CD4-positive, alpha-beta memory T cell (primary cell): Measurements from ENCODE around the gene PROZ. TPM values are rescaled to one million over a fixed set of nuclear protein-coding genes. Genes with fewer than 3 reads are reported as not detected.

Source experiments
- CTCF ChIA-PET: fragments of 350-600 bp; sonication (Branson Sonifier 250); formaldehyde crosslinking; loops from one replicate; lab custom pipeline; 2021; ENCODE audit warnings: inconsistent platforms; ENCODE audit not compliant: partially characterized antibody; lab: Charles Lee
- POLR2A ChIA-PET: fragments of 350-600 bp; sonication (Branson Sonifier 250); formaldehyde crosslinking; loops from one replicate; lab custom pipeline; 2021; ENCODE audit not compliant: partially characterized antibody; lab: Charles Lee
- DNase-seq, 5 donors: peaks; one replicate each; pipeline versions ENCODE4 v3.0.0 to v3.0.0-alpha.2; 2020 to 2022; ENCODE audit warnings: mixed read lengths in 1 of 5
- H3K27ac ChIP-seq: one replicate; pipeline ENCODE4 v1.7.0; 2013; ENCODE audit warnings: low read depth, low read length
- H3K27me3 ChIP-seq: 2 replicates; pipeline ENCODE4 v1.7.0; 2013; ENCODE audit warnings: mild to moderate bottlenecking, low read length, moderate library complexity; ENCODE audit not compliant: insufficient read depth
- H3K36me3 ChIP-seq: 2 replicates; pipeline ENCODE4 v1.7.0; 2013; ENCODE audit warnings: mild to moderate bottlenecking, low read length, moderate library complexity; ENCODE audit not compliant: insufficient read depth
- H3K4me1 ChIP-seq: 2 replicates; pipeline ENCODE4 v1.7.0; 2013; ENCODE audit warnings: mild to moderate bottlenecking, low read length, moderate library complexity; ENCODE audit not compliant: insufficient read depth
- H3K4me3 ChIP-seq, 2 donors: one replicate each; pipeline ENCODE4 v1.7.0; 2013; ENCODE audit warnings: low read length in 2 of 2, mild to moderate bottlenecking in 1 of 2
- H3K9me3 ChIP-seq, 2 donors: one replicate each; pipeline ENCODE4 v1.7.0; 2013; ENCODE audit warnings: low read length in 2 of 2, control low read depth in 1 of 2; ENCODE audit not compliant: control insufficient read depth in 1 of 2
- H3K27ac Mint-ChIP-seq, 7 donors: one replicate each; pipeline ENCODE4 v1.8.0; 2020 to 2021; ENCODE audit warnings: mixed read lengths in 7 of 7, mild to moderate bottlenecking in 6 of 7, inconsistent platforms in 3 of 7, moderate library complexity in 3 of 7
- H3K27me3 Mint-ChIP-seq, 2 donors: one replicate each; pipeline ENCODE4 v1.8.0; 2020 to 2021; ENCODE audit warnings: mixed read lengths in 2 of 2
- H3K36me3 Mint-ChIP-seq, 2 donors: one replicate each; pipeline ENCODE4 v1.8.0; 2020 to 2021; ENCODE audit warnings: mixed read lengths in 2 of 2, inconsistent platforms in 1 of 2, mild to moderate bottlenecking in 1 of 2
- H3K4me1 Mint-ChIP-seq, 4 donors: one replicate each; pipeline ENCODE4 v1.8.0; 2020 to 2021; ENCODE audit warnings: mixed read lengths in 4 of 4, mild to moderate bottlenecking in 1 of 4
- H3K4me3 Mint-ChIP-seq, 8 donors: one replicate each; pipeline ENCODE4 v1.8.0; 2020 to 2021; ENCODE audit warnings: mixed read lengths in 8 of 8, mild to moderate bottlenecking in 7 of 8, moderate library complexity in 6 of 8, inconsistent platforms in 3 of 8
- H3K9me3 Mint-ChIP-seq, 8 donors: one replicate each; pipeline ENCODE4 v1.8.0; 2020 to 2021; ENCODE audit warnings: mixed read lengths in 8 of 8, mild to moderate bottlenecking in 5 of 8, inconsistent platforms in 3 of 8, moderate library complexity in 1 of 8
- intact Hi-C: fragments of 100-400 bp; cut with micrococcal nuclease; formaldehyde crosslinking; loops from one replicate; pipeline ENCODE4 v1.15.1; 2023
- polyA plus RNA-seq, 2 donors: library from polyadenylated mRNA; unstranded; fragments of 300-500 nt; fragmentation: Illumina TruSeq; gene quantifications; one replicate each; pipeline ENCODE4 v1.2.3, GENCODE V29; 2021
- total RNA-seq, 2 experiments: library from RNA; stranded (reverse); gene quantifications; one replicate each; pipeline ENCODE4 v1.2.3, GENCODE V29; 2021

PROZ gene
- total and polyA plus RNA-seq, 4 experiments from 2014 or later = 0.32 TPM; not detected in 3

GRCh38 chr13:113203507-113204377, 45.3 kb downstream of the PROZ start:
- DNase-seq = no peak
- intact Hi-C loops = no loop called here
- H3K27ac Mint-ChIP-seq = peak overlapping the region in 5 of 7 donors; percentile 35 to 85 (median 63)
- Histone ChIP-seq H3K4me1 (peaks cover 59% of the 10 kb centered on the region), H3K36me3 (peaks cover 23% of the 10 kb centered on the region), H3K9me3 (no peaks in the 10 kb centered on the region), H3K4me3 (no peak overlapping the region), H3K27ac (no peak overlapping the region), H3K27me3 (no peaks in the 10 kb centered on the region)
- ChIA-PET CTCF (no interaction called here), POLR2A (no interaction called here)
- H3K9me3 Mint-ChIP-seq = no peaks in the 10 kb centered on the region
- H3K4me1 Mint-ChIP-seq = peaks cover 44 to 66% (median 57%) of the 10 kb centered on the region in 4 donors
- H3K36me3 Mint-ChIP-seq = peaks cover 23 to 50% of the 10 kb centered on the region in 2 donors
- no peaks in the 10 kb centered on the region for H3K27me3 Mint-ChIP-seq
- H3K4me3 Mint-ChIP-seq = peak overlapping the region in 1 of 8 donors; percentile 18

- peaks cover 23 to 44% of the 10 kb centered on the region in 2 donors for H3K36me3 Mint-ChIP-seq
- no peak for DNase-seq
- POLR2A ChIA-PET = no interaction called here
- CTCF ChIA-PET = no interaction called here
- H3K4me3 ChIP-seq = no peak overlapping the region
- H3K36me3 ChIP-seq = peaks cover 17% of the 10 kb centered on the region
- H3K27ac Mint-ChIP-seq = no peak overlapping the region
- no peak overlapping the region for H3K27ac ChIP-seq
- H3K9me3 ChIP-seq = no peaks in the 10 kb centered on the region
- H3K4me3 Mint-ChIP-seq = no peak overlapping the region
- peaks cover 59% of the 10 kb centered on the region for H3K4me1 ChIP-seq
- H3K9me3 Mint-ChIP-seq = no peaks in the 10 kb centered on the region
- H3K27me3 Mint-ChIP-seq = no peaks in the 10 kb centered on the region
- intact Hi-C loops = no loop called here
- H3K27me3 ChIP-seq = no peaks in the 10 kb centered on the region
- H3K4me1 Mint-ChIP-seq = peaks cover 44 to 66% (median 57%) of the 10 kb centered on the region in 4 donors
Observed at GRCh38 chr13:113204378-113204734, 45.9 kb downstream of the PROZ start.

GRCh38 chr13:113205428-113205931, 47.0 kb downstream of the PROZ start:
- peaks cover 48 to 66% (median 58%) of the 10 kb centered on the region in 4 donors for H3K4me1 Mint-ChIP-seq
- intact Hi-C loops = loop anchor here (5.0 kb wide), 1 partner anchor 33 kb away; no protein-coding TSS in a partner anchor
- Histone ChIP-seq H3K9me3 (no peaks in the 10 kb centered on the region), H3K4me1 (peaks cover 63% of the 10 kb centered on the region), H3K4me3 (no peak overlapping the region), H3K27ac (no peak overlapping the region), H3K36me3 (peaks cover 9% of the 10 kb centered on the region), H3K27me3 (no peaks in the 10 kb centered on the region)
- no peak for DNase-seq
- peak overlapping the region; percentile 21 to 91 (median 74) for H3K27ac Mint-ChIP-seq
- no peaks in the 10 kb centered on the region for H3K27me3 Mint-ChIP-seq
- peak overlapping the region in 7 of 8 donors; percentile 0 to 80 (median 41) for H3K4me3 Mint-ChIP-seq
- CTCF ChIA-PET = no interaction called here
- H3K9me3 Mint-ChIP-seq = no peaks in the 10 kb centered on the region
- POLR2A ChIA-PET = no interaction called here
- H3K36me3 Mint-ChIP-seq = peaks cover 23 to 38% of the 10 kb centered on the region in 2 donors

- no peaks in the 10 kb centered on the region for H3K27me3 ChIP-seq
- ChIA-PET POLR2A (interaction anchor here (0.7 to 4.5 kb wide), 5 partner anchors 22 to 239 kb away, joined by 3 to 66 read pairs (median 14); partner anchors contain the start of gene MCF2L), CTCF (interaction anchor here (1.5 kb wide), 1 partner anchor 265 kb away, joined by 3 read pairs; no protein-coding TSS in a partner anchor)
- H3K4me1 Mint-ChIP-seq = peaks cover 56 to 76% (median 57%) of the 10 kb centered on the region in 4 donors
- intact Hi-C loops = loop anchor here (5.0 kb wide), 1 partner anchor 35 kb away; no protein-coding TSS in a partner anchor
- peaks cover 9% of the 10 kb centered on the region for H3K36me3 ChIP-seq
- H3K27ac ChIP-seq = peak overlapping the region; percentile 89
- peak overlapping the region; percentile 89 to 96 (median 95) for H3K27ac Mint-ChIP-seq
- H3K9me3 Mint-ChIP-seq = peaks cover 0 to 3% (median 0%) of the 10 kb centered on the region in 8 donors
- no peak for DNase-seq
- peak overlapping the region; percentile 73 to 80 for H3K4me3 ChIP-seq
- peaks cover 26 to 43% of the 10 kb centered on the region in 2 donors for H3K36me3 Mint-ChIP-seq
- H3K4me3 Mint-ChIP-seq = peak overlapping the region; percentile 86 to 92 (median 90)
- H3K4me1 ChIP-seq = peaks cover 77% of the 10 kb centered on the region
- no peaks in the 10 kb centered on the region for H3K9me3 ChIP-seq
- no peaks in the 10 kb centered on the region for H3K27me3 Mint-ChIP-seq
Observed at GRCh38 chr13:113207460-113207859, 49.0 kb downstream of the PROZ start.

- Mint-ChIP-seq H3K4me1 (peaks cover 51 to 71% (median 54%) of the 10 kb centered on the region in 4 donors), H3K4me3 (peak overlapping the region; percentile 86 to 92 (median 90)), H3K36me3 (peaks cover 21 to 39% of the 10 kb centered on the region in 2 donors), H3K27me3 (no peaks in the 10 kb centered on the region), H3K9me3 (peaks cover 0 to 3% (median 0%) of the 10 kb centered on the region in 8 donors), H3K27ac (peak overlapping the region; percentile 89 to 96 (median 95))
- CTCF ChIA-PET = interaction anchor here (1.5 to 2.5 kb wide), 2 partner anchors 23 to 265 kb away, joined by 3 to 8 read pairs; no protein-coding TSS in a partner anchor
- H3K27ac ChIP-seq = peak overlapping the region; percentile 89
- intact Hi-C loops = loop anchor here (1.0 to 5.0 kb wide), 6 partner anchors 23 to 241 kb away; partner anchors contain the start of gene LAMP1
- peak overlapping the region; percentile 73 to 80 for H3K4me3 ChIP-seq
- H3K36me3 ChIP-seq = peaks cover 9% of the 10 kb centered on the region
- H3K9me3 ChIP-seq = no peaks in the 10 kb centered on the region
- H3K27me3 ChIP-seq = no peaks in the 10 kb centered on the region
- peaks cover 78% of the 10 kb centered on the region for H3K4me1 ChIP-seq
- DNase-seq = no peak
- POLR2A ChIA-PET = interaction anchor here (0.7 to 4.5 kb wide), 15 partner anchors 9 to 239 kb away, joined by 3 to 66 read pairs (median 5); partner anchors contain the start of genes LAMP1 and MCF2L
Observed at GRCh38 chr13:113207890-113208420, 49.5 kb downstream of the PROZ start.

GRCh38 chr13:113208421-113209335, 50.2 kb downstream of the PROZ start, which contains the start of gene PCID2:
Gene PCID2 (minus strand): TSS chr13:113208669. CDS start chr13:113208634, 35 bp downstream.
- Mint-ChIP-seq H3K27ac (peak within 1 kb of the TSS; percentile 89 to 96 (median 95)), H3K4me3 (peak within 1 kb of the TSS; percentile 86 to 92 (median 90)), H3K36me3 (peaks cover 21 to 42% of the 10 kb centered on the region in 2 donors), H3K4me1 (peaks cover 44 to 64% (median 53%) of the 10 kb centered on the region in 4 donors), H3K27me3 (no peaks in the 10 kb centered on the region), H3K9me3 (peaks cover 0 to 3% (median 0%) of the 10 kb centered on the region in 8 donors)
- peak within 1 kb of the TSS; percentile 89 for H3K27ac ChIP-seq
- H3K9me3 ChIP-seq = no peaks in the 10 kb centered on the region
- H3K4me1 ChIP-seq = peaks cover 78% of the 10 kb centered on the region
- DNase-seq = peak; percentile 89 to 95 (median 91)
- intact Hi-C loops = loop anchor here (1.0 to 5.0 kb wide), 6 partner anchors 24 to 240 kb away; partner anchors contain the start of gene LAMP1
- peak within 1 kb of the TSS; percentile 73 to 80 for H3K4me3 ChIP-seq
- POLR2A ChIA-PET = interaction anchor here (0.7 to 4.5 kb wide), 23 partner anchors 8 to 282 kb away, joined by 3 to 66 read pairs (median 6); partner anchors contain the start of genes DCUN1D2, LAMP1 and MCF2L
- peaks cover 9% of the 10 kb centered on the region for H3K36me3 ChIP-seq
- CTCF ChIA-PET = interaction anchor here (2.5 kb wide), 1 partner anchor 24 kb away, joined by 8 read pairs; no protein-coding TSS in a partner anchor
- no peaks in the 10 kb centered on the region for H3K27me3 ChIP-seq
